NCI-H69 (cell line): ENCODE data around the gene PFKFB3.
"Not testable (repeated sequence)": the region's sequence is repeated elsewhere in the genome, so short reads cannot be mapped to it uniquely, and the experiment has no call there.

Source experiments
- DNase-seq: peaks from one replicate; lab custom pipeline; 2025; lab: John Stamatoyannopoulos, UW

PFKFB3 gene

GRCh38 chr10:6236349-6237198 is 33.8 kb downstream of the PFKFB3 start:
- DNase-seq, result no peak

GRCh38 chr10:6237199-6237530 is 34.4 kb downstream of the PFKFB3 start:
- no peak for DNase-seq

GRCh38 chr10:6238587-6239212 is 36.0 kb downstream of the PFKFB3 start:
- not testable (repeated sequence) for DNase-seq

- DNase-seq, result peak; percentile 61
These were observed 36.7 kb downstream of the PFKFB3 start for GRCh38 chr10:6239213-6239991.

DNA sequence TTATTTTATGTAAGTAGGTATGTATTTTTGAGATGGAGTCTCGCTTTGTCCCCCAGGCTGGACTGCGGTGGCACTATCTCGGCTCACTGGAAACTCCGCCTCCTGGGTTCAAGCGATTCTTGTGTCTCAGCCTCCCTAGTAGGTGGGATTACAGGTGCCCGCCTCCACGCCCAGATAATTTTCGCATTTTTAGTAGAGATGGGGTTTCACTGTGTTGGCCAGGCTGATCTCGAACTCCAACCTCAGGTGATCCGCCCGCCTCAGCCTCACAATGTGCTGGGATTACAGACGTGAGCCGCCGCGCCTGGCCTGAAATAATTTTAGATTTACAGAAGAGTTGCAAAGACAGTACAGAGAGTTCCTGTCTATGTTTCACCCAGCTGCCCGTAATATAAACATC is 37.5 kb downstream of the PFKFB3 start:
- no peak for DNase-seq

- no peak for DNase-seq
These were observed 39.4 kb downstream of the PFKFB3 start for GRCh38 chr10:6242089-6242488.

DNA sequence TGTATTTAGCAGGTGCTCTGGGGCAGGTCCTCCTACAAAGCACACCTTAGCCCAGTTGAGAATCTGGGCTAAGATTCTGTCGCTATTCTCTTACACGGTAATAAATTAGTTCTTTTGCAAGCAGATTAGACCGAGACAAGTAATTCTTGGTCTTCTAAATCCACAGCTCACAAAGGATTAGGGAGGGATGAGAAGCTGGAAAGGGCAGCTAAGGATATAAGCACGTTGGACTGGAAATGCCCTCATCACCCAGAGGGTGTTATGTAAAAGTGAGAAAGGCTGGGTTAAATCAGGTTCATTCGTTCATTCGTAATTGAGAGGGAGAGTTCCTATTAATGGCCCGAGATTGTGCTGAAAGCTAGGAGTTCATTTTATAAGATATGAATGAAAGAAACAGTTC is 41.8 kb downstream of the PFKFB3 start:
- DNase-seq, result no peak

DNA sequence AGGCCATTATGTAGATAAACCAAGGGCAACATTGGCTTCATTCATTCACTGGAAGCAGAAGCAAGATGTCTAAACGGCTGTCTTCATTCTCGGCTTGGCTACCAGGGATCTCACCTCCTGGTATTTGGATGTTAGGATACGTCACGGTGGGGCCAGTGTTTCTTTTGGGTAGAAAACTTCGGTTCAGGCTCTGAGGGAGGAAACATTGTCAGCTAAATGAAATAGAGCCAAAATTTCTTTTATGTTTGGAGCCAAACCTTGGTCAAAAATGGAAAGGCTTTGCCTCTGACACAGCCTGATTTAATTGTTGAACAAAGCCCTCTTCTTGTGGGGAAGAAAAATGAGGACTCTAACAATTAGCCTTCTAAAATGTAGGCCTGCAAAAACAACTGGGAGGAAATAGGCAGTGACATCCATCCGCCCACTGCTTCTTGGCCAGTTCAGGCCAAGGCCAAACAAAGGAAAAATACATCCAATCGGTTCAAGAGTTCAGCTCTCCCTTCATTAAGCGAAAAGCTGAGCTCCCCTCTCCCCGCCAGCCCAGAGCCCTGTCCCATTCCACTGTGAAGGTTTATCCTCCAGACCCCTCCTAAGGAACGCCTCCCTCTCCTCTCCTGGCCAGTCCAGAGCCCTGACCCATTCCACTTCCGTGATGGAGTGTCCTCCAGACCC is 44.4 kb downstream of the PFKFB3 start:
- no peak for DNase-seq

DNA sequence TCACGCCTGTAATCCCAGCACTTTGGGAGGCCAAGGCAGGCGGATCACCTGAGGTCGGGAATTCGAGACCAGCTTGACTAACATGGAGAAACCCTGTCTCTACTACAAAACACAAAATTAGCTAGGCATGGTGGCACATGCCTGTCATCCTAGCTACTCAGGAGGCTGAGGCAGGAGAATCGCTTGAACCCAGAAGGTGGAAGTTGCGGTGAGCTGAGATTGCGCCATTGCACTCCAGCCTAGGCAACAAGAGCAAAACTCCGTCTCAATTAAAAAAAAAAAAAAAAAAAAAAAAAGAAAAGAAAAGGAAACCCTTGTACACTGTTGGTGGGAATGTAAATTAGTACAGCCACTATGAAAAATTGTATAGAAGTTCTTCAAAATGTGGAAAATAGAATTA is 46.2 kb downstream of the PFKFB3 start:
- not testable (repeated sequence) for DNase-seq

GRCh38 chr10:6249698-6250097 is 47.0 kb downstream of the PFKFB3 start:
- no peak for DNase-seq

- no peak for DNase-seq
These were observed 48.0 kb downstream of the PFKFB3 start for GRCh38 chr10:6250745-6251144.

GRCh38 chr10:6254201-6254600 is 51.5 kb downstream of the PFKFB3 start:
- no peak for DNase-seq

GRCh38 chr10:6255548-6256061 is 52.9 kb downstream of the PFKFB3 start:
- no peak for DNase-seq

GRCh38 chr10:6256439-6256838 is 53.7 kb downstream of the PFKFB3 start:
- no peak for DNase-seq

- DNase-seq, result no peak
These were observed 56.4 kb downstream of the PFKFB3 start for GRCh38 chr10:6259153-6259552.

- no peak for DNase-seq
These were observed 58.1 kb downstream of the PFKFB3 start for GRCh38 chr10:6260843-6261242.

DNA sequence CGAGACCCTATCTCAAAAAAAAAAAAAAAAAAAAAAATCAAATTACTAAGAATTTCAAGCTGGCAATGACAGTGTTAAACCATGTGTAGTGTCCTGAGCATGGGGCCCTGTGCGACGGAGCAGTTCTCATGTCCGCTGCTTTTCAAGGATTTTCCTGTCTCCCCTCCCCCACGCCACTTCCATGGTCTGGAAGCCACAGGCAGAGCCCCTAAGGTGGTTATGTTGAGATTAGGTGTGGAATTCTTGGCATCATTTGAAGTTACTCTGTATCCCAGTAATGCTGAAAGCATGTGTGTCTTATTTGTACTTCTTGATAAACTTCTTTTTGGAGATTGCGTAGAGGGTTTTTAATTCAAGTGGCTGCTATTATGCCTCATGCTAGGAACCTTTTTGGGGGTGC is 65.2 kb downstream of the PFKFB3 start:
- no peak for DNase-seq

DNA sequence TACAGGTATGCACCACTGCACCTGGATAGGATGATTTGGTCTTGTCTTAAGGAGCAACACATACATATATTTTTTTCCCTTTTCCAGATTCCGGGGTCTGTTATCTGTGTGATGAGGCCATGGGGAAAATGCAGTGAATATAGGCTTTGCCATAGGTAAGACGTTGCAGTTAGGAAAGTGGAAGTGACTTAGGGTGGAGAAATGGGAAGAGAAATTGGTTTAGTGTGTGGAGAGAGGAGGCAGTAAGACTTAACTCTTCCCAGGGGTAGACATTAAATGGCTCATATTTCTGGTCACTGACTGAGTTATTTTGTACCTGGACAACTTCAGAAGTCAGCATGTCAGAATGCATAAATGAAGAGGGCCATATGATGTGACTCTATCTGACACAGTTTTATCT is 66.7 kb downstream of the PFKFB3 start:
- no peak for DNase-seq

- DNase-seq, result no peak
These were observed 67.5 kb downstream of the PFKFB3 start for GRCh38 chr10:6269953-6270867.

DNA sequence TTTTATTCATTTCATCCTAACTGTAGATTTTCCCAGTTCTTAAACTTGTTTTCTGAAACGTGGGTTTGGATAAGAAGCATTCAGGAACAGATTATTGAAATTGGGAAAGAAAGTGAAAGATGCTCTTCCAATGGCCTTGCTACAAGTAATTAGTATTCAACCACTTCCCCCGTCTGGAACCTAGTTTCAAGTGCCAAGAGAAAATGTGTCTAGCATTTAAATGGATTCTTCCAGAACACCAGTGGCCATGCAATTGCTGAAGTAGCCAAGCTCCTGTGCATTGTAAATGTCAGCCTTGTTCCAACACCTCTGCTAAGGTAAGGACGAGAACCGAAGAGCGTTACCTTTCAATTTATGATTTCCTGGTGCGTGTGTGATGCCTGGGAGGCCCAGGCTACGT is 68.2 kb downstream of the PFKFB3 start:
- DNase-seq, result no peak

- DNase-seq, result no peak
These were observed 68.9 kb downstream of the PFKFB3 start for GRCh38 chr10:6271663-6272062.
